Upper lobe of right lung (tissue), 1 donor: ENCODE data around the gene CFAP69. TPM values are rescaled to one million over a fixed set of nuclear protein-coding genes. Genes with fewer than 3 reads are reported as not detected.

Source experiments
- ATAC-seq: fragments of 200-7000 bp; cut with Tn5 transposase; one replicate; pipeline ENCODE4 v1.9.1; 2020; ENCODE audit warnings: mild to moderate bottlenecking, moderate library complexity
- DNase-seq: peaks from one replicate; pipeline ENCODE4 v3.0.0-alpha.2; 2020
- H3K27ac ChIP-seq: fragments of 200-600 bp; one replicate; pipeline ENCODE4 v1.8.0; 2022
- H3K27me3 ChIP-seq: fragments of 200-600 bp; one replicate; pipeline ENCODE4 v1.8.0; 2022; ENCODE audit warnings: mild to moderate bottlenecking
- H3K36me3 ChIP-seq: fragments of 200-600 bp; one replicate; pipeline ENCODE4 v1.8.0; 2022
- H3K4me1 ChIP-seq: fragments of 200-600 bp; one replicate; pipeline ENCODE4 v1.8.0; 2022
- H3K4me3 ChIP-seq: fragments of 200-600 bp; one replicate; pipeline ENCODE4 v1.8.0; 2022; ENCODE audit warnings: mild to moderate bottlenecking
- H3K9me3 ChIP-seq: fragments of 200-600 bp; one replicate; pipeline ENCODE4 v1.8.0; 2022
- CTCF ChIP-seq: fragments of 200-600 bp; IDR thresholded peaks from one replicate; pipeline ENCODE4 v1.8.0; 2022; ENCODE audit warnings: antibody characterized with exemption
- intact Hi-C: fragments of 100-400 bp; cut with DNase I; formaldehyde crosslinking; loops from one replicate; pipeline ENCODE4 v1.11.0; 2022
- total RNA-seq: library from RNA; stranded (reverse); fragmentation: NEBNext Ultra II Directional; extraction: Animal tissue kit (Norgen Biotek cat#: 25700); gene quantifications from one replicate; pipeline ENCODE4 v1.2.1, GENCODE V29; 2021
- donor health status: DM: no; HTN: yes; CAD: no; lungs with severe emphysema.

Gene CFAP69
- total RNA-seq, 1 donor from 2014 or later = 3.0 TPM

- DNase-seq (no peak), ATAC-seq (no peak)
- no peak for TF ChIP-seq CTCF
- Histone ChIP-seq H3K4me3 (no peak overlapping the region), H3K36me3 (no peaks in the 10 kb centered on the region), H3K9me3 (no peaks in the 10 kb centered on the region), H3K4me1 (no peaks in the 10 kb centered on the region), H3K27me3 (no peaks in the 10 kb centered on the region), H3K27ac (no peak overlapping the region)
- intact Hi-C loops = no loop called here
Observed at GRCh38 chr7:90311175-90311574, 66.2 kb downstream of the CFAP69 start.

GRCh38 chr7:90312745-90313144, 67.8 kb downstream of the CFAP69 start:
- H3K27ac ChIP-seq = no peak overlapping the region
- DNase-seq (no peak), ATAC-seq (no peak)
- no peaks in the 10 kb centered on the region for H3K4me1 ChIP-seq
- TF ChIP-seq CTCF = no peak
- no peak overlapping the region for H3K4me3 ChIP-seq
- H3K36me3 ChIP-seq = no peaks in the 10 kb centered on the region
- H3K27me3 ChIP-seq = peaks cover 2% of the 10 kb centered on the region
- intact Hi-C loops = no loop called here
- no peaks in the 10 kb centered on the region for H3K9me3 ChIP-seq

- H3K36me3 ChIP-seq = no peaks in the 10 kb centered on the region
- TF ChIP-seq CTCF = no peak
- ATAC-seq = no peak
- H3K27me3 ChIP-seq = peaks cover 5% of the 10 kb centered on the region
- H3K4me3 ChIP-seq = no peak overlapping the region
- intact Hi-C loops = no loop called here
- DNase-seq = no peak
- no peaks in the 10 kb centered on the region for H3K4me1 ChIP-seq
- H3K9me3 ChIP-seq = no peaks in the 10 kb centered on the region
- no peak overlapping the region for H3K27ac ChIP-seq
Observed at GRCh38 chr7:90313907-90314306, 68.9 kb downstream of the CFAP69 start.

GRCh38 chr7:90320014-90320413, 75.0 kb downstream of the CFAP69 start:
- no peak overlapping the region for H3K4me3 ChIP-seq
- H3K27me3 ChIP-seq = peaks cover 42% of the 10 kb centered on the region
- H3K27ac ChIP-seq = no peak overlapping the region
- H3K36me3 ChIP-seq = no peaks in the 10 kb centered on the region
- DNase-seq = no peak
- ATAC-seq = no peak
- H3K9me3 ChIP-seq = no peaks in the 10 kb centered on the region
- intact Hi-C loops = no loop called here
- H3K4me1 ChIP-seq = no peaks in the 10 kb centered on the region
- TF ChIP-seq CTCF = no peak

- ATAC-seq (no peak), DNase-seq (no peak)
- Histone ChIP-seq H3K27ac (no peak overlapping the region), H3K27me3 (peaks cover 46% of the 10 kb centered on the region), H3K9me3 (no peaks in the 10 kb centered on the region), H3K4me1 (no peaks in the 10 kb centered on the region), H3K36me3 (no peaks in the 10 kb centered on the region), H3K4me3 (no peak overlapping the region)
- TF ChIP-seq CTCF = no peak
- intact Hi-C loops = no loop called here
Observed at GRCh38 chr7:90320418-90320800, 75.4 kb downstream of the CFAP69 start.

- ATAC-seq = peak; percentile 55
- H3K36me3 ChIP-seq = no peaks in the 10 kb centered on the region
- H3K4me3 ChIP-seq = no peak within 1 kb of the TSS
- H3K27ac ChIP-seq = no peak within 1 kb of the TSS
- no peak for TF ChIP-seq CTCF
- no peaks in the 10 kb centered on the region for H3K9me3 ChIP-seq
- H3K27me3 ChIP-seq = peaks cover 51% of the 10 kb centered on the region
- H3K4me1 ChIP-seq = no peaks in the 10 kb centered on the region
- DNase-seq = no peak
- intact Hi-C loops = no loop called here
Observed at GRCh38 chr7:90320801-90321494, 76.0 kb downstream of the CFAP69 start, which contains the start of gene FAM237B. Gene FAM237B, minus strand, starts transcription at chr7:90321304. Its CDS starts 1,556 bp downstream, at chr7:90319748.
